K562 (cell line): ENCODE measurements around the gene WDR83. TPM values are rescaled to one million over a fixed set of nuclear protein-coding genes. Genes with fewer than 3 reads are reported as not detected.
A peak's percentile ranks its signal among the peaks of the same experiment; 100 is the strongest.

Experiments used
- FOXA3 ChIP-seq, 2 experiments: fragments of 450-650 bp in 1 of 2; sonication (generic) in 1 of 2; formaldehyde crosslinking; IDR thresholded peaks in 1 of 2; conservative IDR thresholded peaks in 1 of 2; 2 replicates each; pipeline versions ENCODE4 v1.4.0 to v1.8.0; 2020 to 2022; ENCODE audit warnings: mild to moderate bottlenecking in 2 of 2, missing genetic modification reagents in 1 of 2
- ILF3 ChIP-seq: fragments of 450-650 bp; IDR thresholded peaks from 2 replicates; pipeline ENCODE4 v1.6.1; 2018; ENCODE audit warnings: antibody characterized with exemption, mild to moderate bottlenecking, moderate library complexity, borderline replicate concordance
- KLF6 ChIP-seq: fragments of 250-450 bp; sonication (Bioruptor Pico); IDR thresholded peaks from 2 replicates; pipeline ENCODE4 v1.4.0; 2020; ENCODE audit warnings: mild to moderate bottlenecking, moderate library complexity, borderline replicate concordance
- NR2C1 ChIP-seq, 2 experiments: fragments of 450-650 bp; IDR thresholded peaks; 2 replicates each; pipeline ENCODE4 v1.6.1; 2017; ENCODE audit warnings: mild to moderate bottlenecking in 2 of 2, antibody characterized with exemption in 1 of 2, inconsistent platforms in 1 of 2, missing compliant biosample characterization in 1 of 2, missing genetic modification characterization in 1 of 2
- NR2F6 ChIP-seq: fragments of 450-650 bp; formaldehyde crosslinking; IDR thresholded peaks from 2 replicates; pipeline ENCODE4 v1.4.0; 2020; ENCODE audit warnings: mild to moderate bottlenecking
- RB1 ChIP-seq: fragments of 450-650 bp; IDR thresholded peaks from 2 replicates; pipeline ENCODE4 v1.6.1; 2017; ENCODE audit warnings: low read depth, mild to moderate bottlenecking
- SLC30A9 ChIP-seq: fragments of 250-450 bp; sonication (Bioruptor Pico); IDR thresholded peaks from 2 replicates; pipeline ENCODE4 v1.8.0; 2022; ENCODE audit warnings: mild to moderate bottlenecking, moderate library complexity
- SMAD4 ChIP-seq: fragments of 250-450 bp; sonication (Bioruptor Pico); conservative IDR thresholded peaks from 2 replicates; pipeline ENCODE4 v1.8.0; 2021; ENCODE audit warnings: inconsistent platforms, mild to moderate bottlenecking, moderate library complexity
- TAF1 ChIP-seq: IDR thresholded peaks from 2 replicates; pipeline ENCODE4 v1.6.1; 2011; ENCODE audit warnings: mild to moderate bottlenecking, low read length, moderate library complexity; ENCODE audit not compliant: insufficient read depth, control insufficient read depth, severe bottlenecking; ENCODE audit errors: extremely low read depth
- ZNF589 ChIP-seq: fragments of 200-800 bp; sonication (Bioruptor generic); IDR thresholded peaks from 2 replicates; pipeline ENCODE4 v1.6.1; 2016; ENCODE audit warnings: low read depth, missing genetic modification characterization, missing compliant biosample characterization
- polyA plus RNA-seq, 8 experiments: library from polyadenylated mRNA; depleted of rRNA in 4 of 8; stranded (reverse) in 5 of 8; unstranded in 3 of 8; fragments of >200 nt; fragmentation: Nextera tagmentation in 2 of 8; fragmentation: Illumina TruSeq in 1 of 8; extraction: Ambion mirVana in 2 of 8; extraction: Trizol in 1 of 8; gene quantifications; 2 replicates each; pipeline versions ENCODE4 v1.2.1 to v1.2.3, GENCODE V29; 2011 to 2014; ENCODE audit warnings: inconsistent platforms in 1 of 8, missing spikeins in 1 of 8
- total RNA-seq, 7 experiments: library from RNA; depleted of rRNA in 6 of 7; stranded (reverse); fragments of >200 nt in 6 of 7; fragmentation: Illumina TruSeq in 2 of 7; extraction: Trizol in 2 of 7; gene quantifications; 2 replicates each; pipeline versions ENCODE4 v1.2.1 to v1.2.3, GENCODE V29; 2011 to 2021; ENCODE audit warnings: low replicate concordance in 1 of 7
- TF ChIP-seq, protein P1 (sequence below): fragments of 450-650 bp; IDR thresholded peaks from 2 replicates; pipeline ENCODE4 v1.6.1; 2017; ENCODE audit warnings: mild to moderate bottlenecking, moderate library complexity
- TF ChIP-seq, protein P2 (sequence below): IDR thresholded peaks from 2 replicates; pipeline ENCODE4 v1.6.1; 2012; ENCODE audit warnings: low read depth, low read length, improper control_type of control experiment, borderline replicate concordance
- TF ChIP-seq, protein P3 (sequence below): fragments of 250-450 bp; sonication (Bioruptor Pico); IDR thresholded peaks from 2 replicates; pipeline ENCODE4 v1.8.0; 2022; ENCODE audit warnings: moderate library complexity, mild to moderate bottlenecking, inconsistent platforms
- TF ChIP-seq, protein P4 (sequence below), 2 experiments: IDR thresholded peaks; 2 replicates each; pipeline ENCODE4 v1.6.1; 2011; ENCODE audit warnings: borderline replicate concordance in 1 of 2, control low read depth in 1 of 2, low read depth in 1 of 2, low read length in 1 of 2, mild to moderate bottlenecking in 1 of 2, mixed read lengths in 1 of 2, moderate library complexity in 1 of 2; ENCODE audit not compliant: insufficient read depth in 1 of 2, insufficient read length in 1 of 2, poor library complexity in 1 of 2, severe bottlenecking in 1 of 2; ENCODE audit errors: extremely low read depth in 1 of 2
- TF ChIP-seq, protein P5 (sequence below), 2 experiments: fragments of 450-650 bp; IDR thresholded peaks; 2 replicates each; pipeline ENCODE4 v1.6.1; 2016
- TF ChIP-seq, protein P6 (sequence below): fragments of 250-450 bp; sonication (Bioruptor Pico); IDR thresholded peaks from 2 replicates; pipeline ENCODE4 v1.8.0; 2021; ENCODE audit warnings: borderline replicate concordance, mild to moderate bottlenecking, moderate library complexity; ENCODE audit not compliant: poor library complexity, severe bottlenecking

Gene WDR83
- total and polyA plus RNA-seq, 9 of the 15 experiments (the other 6 are each of a cell fraction or from before 2014, with no cell fraction given): 0.52 to 21.3 (median 4.2) TPM

DNA sequence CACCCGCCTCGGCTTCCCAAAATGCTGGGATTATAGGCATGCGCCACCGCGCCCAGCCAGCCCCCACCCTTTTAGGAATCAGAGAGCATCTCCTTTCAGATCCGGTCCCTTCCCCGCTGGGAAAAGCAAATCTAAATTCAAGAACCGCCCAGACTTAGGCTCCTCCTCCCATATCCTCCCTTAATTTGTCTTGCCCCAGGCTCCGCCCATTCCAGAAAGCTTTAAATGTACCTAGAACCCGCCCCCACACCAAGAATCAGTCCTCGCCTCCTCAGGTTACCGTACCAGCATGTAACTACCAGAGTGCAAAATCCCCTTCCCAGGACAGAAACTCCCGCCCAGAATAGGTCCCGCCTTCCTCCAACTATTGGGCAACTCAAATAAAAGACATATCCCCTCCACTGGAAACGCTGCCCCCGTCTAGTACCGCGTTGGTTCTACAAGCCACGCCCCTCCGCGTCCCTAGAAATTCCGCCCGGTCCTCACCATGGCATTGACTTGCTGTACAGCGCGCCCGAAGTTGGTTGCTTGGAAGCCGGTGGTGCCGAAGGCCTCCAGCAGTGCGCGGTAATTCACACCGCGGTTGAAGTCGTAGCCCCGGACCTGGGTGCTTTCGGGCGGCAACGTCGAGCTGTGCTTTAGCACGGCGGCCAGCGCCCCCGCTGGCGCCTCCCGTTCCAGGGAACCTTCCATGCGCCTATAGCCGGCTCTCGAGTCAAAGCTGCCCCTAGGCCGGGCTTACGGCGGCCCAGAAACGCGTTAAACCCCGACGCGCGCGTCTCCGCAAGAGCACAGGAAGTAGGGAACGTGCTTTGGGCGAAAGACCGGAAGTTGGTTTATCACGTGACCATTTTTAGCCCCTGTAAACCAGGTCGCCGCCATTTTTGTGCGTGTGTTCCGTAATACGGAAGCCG is 14.7 kb downstream of the WDR83 start, which contains the start of gene DHPS (continued):
- TF ChIP-seq NR2C1 (IDR thresholded peaks at IDR 0.05): peak; percentile 74; the same call in 1 of the 2 replicates
- peak; percentile 42; the same call in 1 of the 2 replicates for TF ChIP-seq NR2C1 (tag; IDR thresholded peaks at IDR 0.05)
- TF ChIP-seq, protein P1, sequence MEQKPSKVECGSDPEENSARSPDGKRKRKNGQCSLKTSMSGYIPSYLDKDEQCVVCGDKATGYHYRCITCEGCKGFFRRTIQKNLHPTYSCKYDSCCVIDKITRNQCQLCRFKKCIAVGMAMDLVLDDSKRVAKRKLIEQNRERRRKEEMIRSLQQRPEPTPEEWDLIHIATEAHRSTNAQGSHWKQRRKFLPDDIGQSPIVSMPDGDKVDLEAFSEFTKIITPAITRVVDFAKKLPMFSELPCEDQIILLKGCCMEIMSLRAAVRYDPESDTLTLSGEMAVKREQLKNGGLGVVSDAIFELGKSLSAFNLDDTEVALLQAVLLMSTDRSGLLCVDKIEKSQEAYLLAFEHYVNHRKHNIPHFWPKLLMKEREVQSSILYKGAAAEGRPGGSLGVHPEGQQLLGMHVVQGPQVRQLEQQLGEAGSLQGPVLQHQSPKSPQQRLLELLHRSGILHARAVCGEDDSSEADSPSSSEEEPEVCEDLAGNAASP: no peak
- 0 out of 2 replicates have a peak, but pooled peaks have one; percentile 35 for TF ChIP-seq NR2F6 (CRISPR knock-in tag)
- TF ChIP-seq, protein P2, sequence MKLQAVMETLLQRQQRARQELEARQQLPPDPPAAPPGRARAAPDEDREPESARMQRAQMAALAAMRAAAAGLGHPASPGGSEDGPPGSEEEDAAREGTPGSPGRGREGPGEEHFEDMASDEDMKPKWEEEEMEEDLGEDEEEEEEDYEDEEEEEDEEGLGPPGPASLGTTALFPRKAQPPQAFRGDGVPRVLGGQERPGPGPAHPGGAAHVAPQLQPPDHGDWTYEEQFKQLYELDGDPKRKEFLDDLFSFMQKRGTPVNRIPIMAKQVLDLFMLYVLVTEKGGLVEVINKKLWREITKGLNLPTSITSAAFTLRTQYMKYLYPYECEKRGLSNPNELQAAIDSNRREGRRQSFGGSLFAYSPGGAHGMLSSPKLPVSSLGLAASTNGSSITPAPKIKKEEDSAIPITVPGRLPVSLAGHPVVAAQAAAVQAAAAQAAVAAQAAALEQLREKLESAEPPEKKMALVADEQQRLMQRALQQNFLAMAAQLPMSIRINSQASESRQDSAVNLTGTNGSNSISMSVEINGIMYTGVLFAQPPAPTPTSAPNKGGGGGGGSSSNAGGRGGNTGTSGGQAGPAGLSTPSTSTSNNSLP: peak; percentile 56; the same call in 1 of the 2 replicates
- no peak for TF ChIP-seq SLC30A9 (CRISPR knock-in tag)
- TF ChIP-seq, protein P3, sequence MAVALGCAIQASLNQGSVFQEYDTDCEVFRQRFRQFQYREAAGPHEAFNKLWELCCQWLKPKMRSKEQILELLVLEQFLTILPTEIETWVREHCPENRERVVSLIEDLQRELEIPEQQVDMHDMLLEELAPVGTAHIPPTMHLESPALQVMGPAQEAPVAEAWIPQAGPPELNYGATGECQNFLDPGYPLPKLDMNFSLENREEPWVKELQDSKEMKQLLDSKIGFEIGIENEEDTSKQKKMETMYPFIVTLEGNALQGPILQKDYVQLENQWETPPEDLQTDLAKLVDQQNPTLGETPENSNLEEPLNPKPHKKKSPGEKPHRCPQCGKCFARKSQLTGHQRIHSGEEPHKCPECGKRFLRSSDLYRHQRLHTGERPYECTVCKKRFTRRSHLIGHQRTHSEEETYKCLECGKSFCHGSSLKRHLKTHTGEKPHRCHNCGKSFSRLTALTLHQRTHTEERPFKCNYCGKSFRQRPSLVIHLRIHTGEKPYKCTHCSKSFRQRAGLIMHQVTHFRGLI (CRISPR knock-in tag): no peak
- TF ChIP-seq, protein P4, sequence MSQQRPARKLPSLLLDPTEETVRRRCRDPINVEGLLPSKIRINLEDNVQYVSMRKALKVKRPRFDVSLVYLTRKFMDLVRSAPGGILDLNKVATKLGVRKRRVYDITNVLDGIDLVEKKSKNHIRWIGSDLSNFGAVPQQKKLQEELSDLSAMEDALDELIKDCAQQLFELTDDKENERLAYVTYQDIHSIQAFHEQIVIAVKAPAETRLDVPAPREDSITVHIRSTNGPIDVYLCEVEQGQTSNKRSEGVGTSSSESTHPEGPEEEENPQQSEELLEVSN (IDR thresholded peaks at IDR 0.05; ENCODE audit: borderline replicate concordance in 1 of 2, extremely low read depth in 1 of 2, insufficient read depth in 1 of 2, insufficient read length in 1 of 2, low read depth in 1 of 2, low read length in 1 of 2, poor library complexity in 1 of 2, severe bottlenecking in 1 of 2): peak; percentile 77 to 86
- TF ChIP-seq, protein P5, sequence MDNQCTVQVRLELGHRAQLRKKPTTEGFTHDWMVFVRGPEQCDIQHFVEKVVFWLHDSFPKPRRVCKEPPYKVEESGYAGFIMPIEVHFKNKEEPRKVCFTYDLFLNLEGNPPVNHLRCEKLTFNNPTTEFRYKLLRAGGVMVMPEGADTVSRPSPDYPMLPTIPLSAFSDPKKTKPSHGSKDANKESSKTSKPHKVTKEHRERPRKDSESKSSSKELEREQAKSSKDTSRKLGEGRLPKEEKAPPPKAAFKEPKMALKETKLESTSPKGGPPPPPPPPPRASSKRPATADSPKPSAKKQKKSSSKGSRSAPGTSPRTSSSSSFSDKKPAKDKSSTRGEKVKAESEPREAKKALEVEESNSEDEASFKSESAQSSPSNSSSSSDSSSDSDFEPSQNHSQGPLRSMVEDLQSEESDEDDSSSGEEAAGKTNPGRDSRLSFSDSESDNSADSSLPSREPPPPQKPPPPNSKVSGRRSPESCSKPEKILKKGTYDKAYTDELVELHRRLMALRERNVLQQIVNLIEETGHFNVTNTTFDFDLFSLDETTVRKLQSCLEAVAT (IDR thresholded peaks at IDR 0.05): no peak
- peak; percentile 75; the same call in 1 of the 2 replicates for TF ChIP-seq SMAD4 (CRISPR knock-in tag)
- TF ChIP-seq ILF3: no peak
- peak; percentile 87 for TF ChIP-seq ZNF589
- TF ChIP-seq, protein P6, sequence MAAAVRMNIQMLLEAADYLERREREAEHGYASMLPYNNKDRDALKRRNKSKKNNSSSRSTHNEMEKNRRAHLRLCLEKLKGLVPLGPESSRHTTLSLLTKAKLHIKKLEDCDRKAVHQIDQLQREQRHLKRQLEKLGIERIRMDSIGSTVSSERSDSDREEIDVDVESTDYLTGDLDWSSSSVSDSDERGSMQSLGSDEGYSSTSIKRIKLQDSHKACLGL (CRISPR knock-in tag): no peak
- peak; percentile 76 for TF ChIP-seq TAF1
- TF ChIP-seq KLF6 (CRISPR knock-in tag): 0 out of 2 replicates have a peak, but pooled peaks have one; percentile 29
- TF ChIP-seq FOXA3 (CRISPR knock-in tag; conservative IDR thresholded peaks at IDR 0.05 in 1 of 2, IDR thresholded peaks at IDR 0.05 in 1 of 2): peak in 1 of 2 experiments; percentile 88; a peak in 2 of 4 replicates
- no peak for TF ChIP-seq RB1
